ENCODE data around the gene MAPKBP1. TPM values are rescaled to one million over a fixed set of nuclear protein-coding genes. Genes with fewer than 3 reads are reported as not detected.

MAPKBP1 gene
- total and polyA plus RNA-seq, 9 donors = 7.4 to 14.4 (median 10.3) TPM

DNA sequence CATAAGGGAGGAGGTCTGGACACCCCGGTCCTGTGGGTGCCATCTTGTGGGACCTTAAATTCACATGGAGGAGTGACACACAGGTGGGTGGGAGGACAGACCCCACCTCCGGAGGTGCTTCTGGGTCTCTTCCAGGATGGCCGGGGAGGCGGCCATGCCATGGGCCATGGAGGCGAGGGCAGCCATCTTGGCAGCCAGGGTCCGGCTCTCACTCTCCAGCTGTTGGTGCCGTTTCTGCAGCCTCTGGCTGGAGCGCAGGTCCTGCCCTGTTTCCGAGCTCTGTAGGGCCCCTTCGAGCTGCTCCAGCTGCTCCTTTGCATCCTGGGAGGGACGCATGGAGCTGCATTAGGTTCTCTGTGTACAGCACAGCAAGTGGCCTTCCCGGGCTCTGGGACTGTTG, 100.5 kb downstream of the MAPKBP1 start:
- H3K9me3 ChIP-seq (replicated peaks; ENCODE audit: control insufficient read depth, low read depth, low read length) = no peaks in the 10 kb centered on the region
- H3K4me1 ChIP-seq (ENCODE audit: control insufficient read depth, insufficient read depth, low read length) = peaks cover 19% of the 10 kb centered on the region
- no peak overlapping the region for H3K4me3 ChIP-seq (ENCODE audit: low read length)
- no peaks in the 10 kb centered on the region for H3K27me3 ChIP-seq (ENCODE audit: control insufficient read depth, insufficient read depth, low read length)
- peaks cover 3% of the 10 kb centered on the region for H3K36me3 ChIP-seq (ENCODE audit: control insufficient read depth, insufficient read depth, low read length)
- no peak for DNase-seq
- 81% methylated on average over 11 of the region's 12 CpGs for whole genome bisulfite sequencing (ENCODE audit: insufficient coverage)
- H3K27ac ChIP-seq (ENCODE audit: low read length) = no peak overlapping the region

DNA sequence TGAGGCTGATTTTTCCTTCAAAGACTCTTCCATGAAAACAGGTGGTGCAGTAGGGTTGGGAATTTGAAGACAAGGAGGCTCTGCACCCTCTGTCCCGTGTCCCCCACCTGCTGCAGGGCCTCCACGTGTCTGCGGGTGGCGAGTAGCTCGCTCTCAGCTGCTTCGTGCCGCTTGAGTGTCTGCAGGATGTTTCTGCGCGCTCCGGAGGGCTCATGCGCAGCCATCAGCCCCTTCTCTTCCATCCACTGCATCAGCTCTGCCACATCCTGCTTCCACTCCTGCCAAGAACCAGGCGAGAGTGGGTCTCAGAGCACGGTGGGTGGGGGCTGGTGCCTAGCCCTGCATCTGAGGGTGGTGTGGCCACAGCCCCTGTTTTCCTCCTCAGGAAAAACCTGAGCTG, 101.7 kb downstream of the MAPKBP1 start:
- 83% methylated on average over 11 of the region's 13 CpGs for WGBS (ENCODE audit: insufficient coverage)
- Histone ChIP-seq H3K4me1 (ENCODE audit: control insufficient read depth, insufficient read depth, low read length) (peaks cover 17% of the 10 kb centered on the region), H3K4me3 (ENCODE audit: low read length) (no peak overlapping the region), H3K27me3 (ENCODE audit: control insufficient read depth, insufficient read depth, low read length) (peaks cover 7% of the 10 kb centered on the region), H3K36me3 (ENCODE audit: control insufficient read depth, insufficient read depth, low read length) (peaks cover 3% of the 10 kb centered on the region), H3K27ac (ENCODE audit: low read length) (no peak overlapping the region), H3K9me3 (replicated peaks; ENCODE audit: control insufficient read depth, low read depth, low read length) (no peaks in the 10 kb centered on the region)
- no peak for DNase-seq

DNA sequence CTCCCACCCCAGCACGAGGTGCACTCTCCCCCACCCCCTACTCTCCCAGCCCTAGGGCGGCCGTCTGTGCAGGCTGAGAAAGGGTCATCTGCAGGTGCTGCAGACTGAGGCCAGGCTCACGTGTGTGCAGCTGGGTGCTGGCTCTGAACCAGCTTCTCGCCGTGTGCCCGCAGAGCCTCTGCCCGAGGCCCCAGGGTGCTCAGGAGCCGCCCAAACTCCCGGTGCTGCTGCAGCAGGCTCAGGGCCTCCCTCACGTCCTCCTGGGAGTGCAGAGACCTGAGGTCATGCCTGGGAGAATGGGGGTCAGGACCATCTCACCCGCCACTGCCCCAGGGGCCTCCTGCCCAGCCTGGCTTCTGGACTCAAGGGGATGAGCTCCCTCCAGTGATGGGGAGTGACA, 102.4 kb downstream of the MAPKBP1 start:
- Histone ChIP-seq H3K27ac (ENCODE audit: low read length) (no peak overlapping the region), H3K9me3 (replicated peaks; ENCODE audit: control insufficient read depth, low read depth, low read length) (no peaks in the 10 kb centered on the region), H3K4me1 (ENCODE audit: control insufficient read depth, insufficient read depth, low read length) (peaks cover 19% of the 10 kb centered on the region), H3K4me3 (ENCODE audit: low read length) (no peak overlapping the region), H3K36me3 (ENCODE audit: control insufficient read depth, insufficient read depth, low read length) (no peaks in the 10 kb centered on the region), H3K27me3 (ENCODE audit: control insufficient read depth, insufficient read depth, low read length) (peaks cover 14% of the 10 kb centered on the region)
- no peak for DNase-seq
- WGBS (ENCODE audit: insufficient coverage) = 46% methylated on average over 11 of the region's 12 CpGs

Other genes with a start within 250 kb of the MAPKBP1 start
- 13.1 TPM for gene RPAP1, start 230.2 kb upstream of the MAPKBP1 start, total RNA-seq
- 10 to 100 TPM; 14.7 to 25.7 (median 21.1) TPM for gene RPAP1, start 230.2 kb upstream of the MAPKBP1 start, polyA plus RNA-seq (ENCODE audit: insufficient read depth in 1 of 8, insufficient read length in 8 of 8, low replicate concordance in 1 of 8)
- 15.4 TPM for gene TYRO3, start 215.3 kb upstream of the MAPKBP1 start, total RNA-seq
- gene TYRO3, start 215.3 kb upstream of the MAPKBP1 start, polyA plus RNA-seq (ENCODE audit: insufficient read depth in 1 of 8, insufficient read length in 8 of 8, low replicate concordance in 1 of 8) = 10 to 100 TPM; 13.9 to 37.9 (median 24.5) TPM
- gene MGA, start 114.1 kb upstream of the MAPKBP1 start, total RNA-seq = 57.8 TPM
- 10 to 100 TPM; 11.0 to 26.0 (median 20.4) TPM for gene MGA, start 114.1 kb upstream of the MAPKBP1 start, polyA plus RNA-seq (ENCODE audit: insufficient read depth in 1 of 8, insufficient read length in 8 of 8, low replicate concordance in 1 of 8)
- gene JMJD7, start 53.6 kb downstream of the MAPKBP1 start, total RNA-seq = 8.2 TPM
- 10 to 100 TPM in 3 of 8 donors, 1 to 10 TPM in 5; 5.1 to 11.1 (median 8.2) TPM for gene JMJD7, start 53.6 kb downstream of the MAPKBP1 start, polyA plus RNA-seq (ENCODE audit: insufficient read depth in 1 of 8, insufficient read length in 8 of 8, low replicate concordance in 1 of 8)
- gene PLA2G4B, start 64.4 kb downstream of the MAPKBP1 start, total RNA-seq = 7.2 TPM
- gene PLA2G4B, start 64.4 kb downstream of the MAPKBP1 start, polyA plus RNA-seq (ENCODE audit: insufficient read depth in 1 of 8, insufficient read length in 8 of 8, low replicate concordance in 1 of 8) = 10 to 100 TPM in 2 of 8 donors, 1 to 10 TPM in 6; 3.4 to 11.7 (median 7.2) TPM
- gene SPTBN5, start 119.6 kb downstream of the MAPKBP1 start, total RNA-seq = 6.3 TPM
- 1 to 10 TPM; 1.8 to 9.4 (median 4.1) TPM for gene SPTBN5, start 119.6 kb downstream of the MAPKBP1 start, polyA plus RNA-seq (ENCODE audit: insufficient read depth in 1 of 8, insufficient read length in 8 of 8, low replicate concordance in 1 of 8)
- 23.1 TPM for gene EHD4, start 198.1 kb downstream of the MAPKBP1 start, total RNA-seq
- gene EHD4, start 198.1 kb downstream of the MAPKBP1 start, polyA plus RNA-seq (ENCODE audit: insufficient read depth in 1 of 8, insufficient read length in 8 of 8, low replicate concordance in 1 of 8) = 10 to 100 TPM; 26.8 to 38.8 (median 31.0) TPM
- gene PLA2G4E, start 246.6 kb downstream of the MAPKBP1 start, total RNA-seq = 0.80 TPM
- 1 to 10 TPM in 5 of 8 donors, under 1 TPM in 3; 0.44 to 2.3 (median 1.0) TPM for gene PLA2G4E, start 246.6 kb downstream of the MAPKBP1 start, polyA plus RNA-seq (ENCODE audit: insufficient read depth in 1 of 8, insufficient read length in 8 of 8, low replicate concordance in 1 of 8)

Measured in muscle of leg (tissue), 11 donors.